PC-9 (cell line): ENCODE data around the gene SLC25A28. TPM values are rescaled to one million over a fixed set of nuclear protein-coding genes. Genes with fewer than 3 reads are reported as not detected.
"Not testable (repeated sequence)": the region's sequence is repeated elsewhere in the genome, so short reads cannot be mapped to it uniquely, and the experiment has no call there.

Experiments used
- BruUV-seq: library from RNA; stranded (reverse); fragments of 400-500 nt; replicated peaks from 2 replicates; lab custom pipeline; 2021; lab: Mats Ljungman, UMichigan
- CTCF ChIA-PET: fragments of 300-600 bp; sonication (Branson Sonifier 250); formaldehyde crosslinking; loops from one replicate; lab custom pipeline; 2022; ENCODE audit warnings: antibody characterized with exemption; lab: Charles Lee
- POLR2A ChIA-PET: fragments of 300-600 bp; sonication (Branson Sonifier 250); formaldehyde crosslinking; loops from one replicate; lab custom pipeline; 2022; ENCODE audit warnings: antibody characterized with exemption; ENCODE audit not compliant: unreplicated experiment; lab: Charles Lee
- DNase-seq, 2 experiments: peaks; one replicate each; pipeline versions ENCODE4 v3.0.0 to v3.0.0-alpha.2; 2015 to 2022; ENCODE audit warnings: mixed read lengths in 1 of 2
- H2AFZ ChIP-seq: fragments of 200-600 bp; sonication (generic); 2 replicates; pipeline ENCODE4 v1.8.1; 2017; ENCODE audit warnings: antibody characterized with exemption
- H3F3A ChIP-seq: fragments of 200-600 bp; sonication (generic); 2 replicates; pipeline ENCODE4 v1.8.1; 2017; ENCODE audit warnings: antibody characterized with exemption, mild to moderate bottlenecking, low read depth; ENCODE audit not compliant: insufficient read depth
- H3K27ac ChIP-seq: fragments of 200-600 bp; sonication (generic); 2 replicates; pipeline ENCODE4 v1.6.1; 2016; ENCODE audit warnings: mixed run types
- H3K27me3 ChIP-seq: fragments of 200-600 bp; sonication (generic); 2 replicates; pipeline ENCODE4 v1.6.1; 2016; ENCODE audit warnings: low read depth, mixed run types; ENCODE audit not compliant: insufficient read depth
- H3K36me3 ChIP-seq: fragments of 200-600 bp; sonication (generic); 2 replicates; pipeline ENCODE4 v1.6.1; 2016; ENCODE audit warnings: low read depth, mixed run types
- H3K4me1 ChIP-seq: fragments of 200-600 bp; sonication (generic); replicated peaks from 2 replicates; pipeline ENCODE4 v1.6.1; 2016; ENCODE audit warnings: mixed run types; ENCODE audit not compliant: insufficient read depth
- H3K4me2 ChIP-seq: fragments of 200-600 bp; sonication (generic); 2 replicates; pipeline ENCODE4 v1.6.1; 2017; ENCODE audit warnings: mixed run types
- H3K4me3 ChIP-seq: fragments of 200-600 bp; sonication (generic); 2 replicates; pipeline ENCODE4 v1.6.1; 2016; ENCODE audit warnings: mixed run types
- H3K79me2 ChIP-seq: fragments of 200-600 bp; sonication (generic); 2 replicates; pipeline ENCODE4 v1.6.1; 2017; ENCODE audit warnings: low read depth, mixed run types
- H3K9me2 ChIP-seq: fragments of 200-600 bp; sonication (generic); 2 replicates; pipeline ENCODE4 v1.8.1; 2017; ENCODE audit warnings: mild to moderate bottlenecking; ENCODE audit not compliant: insufficient read depth
- H3K9me3 ChIP-seq: fragments of 200-600 bp; sonication (generic); 2 replicates; pipeline ENCODE4 v1.8.1; 2016; ENCODE audit warnings: low read depth; ENCODE audit not compliant: insufficient read depth
- H4K20me1 ChIP-seq: fragments of 200-600 bp; sonication (generic); 2 replicates; pipeline ENCODE4 v1.8.1; 2017; ENCODE audit not compliant: insufficient read depth
- CTCF ChIP-seq: fragments of 200-600 bp; sonication (generic); conservative IDR thresholded peaks from 2 replicates; pipeline ENCODE4 v1.6.1; 2017; ENCODE audit warnings: mixed run types, antibody characterized with exemption, mild to moderate bottlenecking, moderate library complexity
- EZH2 ChIP-seq: fragments of 200-600 bp; sonication (generic); IDR thresholded peaks from 2 replicates; pipeline ENCODE4 v1.8.0; 2017; ENCODE audit warnings: antibody characterized with exemption, low read depth
- intact Hi-C: fragments of 100-400 bp; cut with micrococcal nuclease; formaldehyde crosslinking; loops from one replicate; pipeline ENCODE4 v1.10.0; 2022; ENCODE audit not compliant: unreplicated experiment
- total RNA-seq: library from RNA; stranded (reverse); gene quantifications from 2 replicates; pipeline ENCODE4 v1.2.3, GENCODE V29; 2021

Gene SLC25A28
- total RNA-seq, 1 experiment from 2014 or later: 17.6 TPM

DNA sequence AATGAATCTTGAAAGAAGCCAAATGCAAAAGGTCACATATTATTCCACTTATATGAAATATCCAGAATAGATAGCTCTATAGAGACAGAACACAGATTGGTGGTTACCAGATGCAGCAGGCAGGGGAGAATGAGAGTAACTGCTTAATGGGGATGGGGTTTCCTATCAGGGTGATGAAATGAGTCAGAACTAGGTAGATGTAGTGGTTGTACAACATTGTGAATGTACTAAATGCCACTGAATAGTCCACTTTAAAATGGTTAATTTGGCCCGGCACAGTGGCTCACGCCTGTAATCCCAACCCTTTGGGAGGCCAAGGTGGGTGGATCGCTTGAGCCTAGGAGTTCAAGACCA is 9.4 kb upstream of the SLC25A28 start:
- Histone ChIP-seq H3K27ac (no peak overlapping the region), H3K36me3 (no peaks in the 10 kb centered on the region), H2AFZ (no peak overlapping the region), H3K9me3 (no peaks in the 10 kb centered on the region), H3K4me3 (no peak overlapping the region), H4K20me1 (no peaks in the 10 kb centered on the region), H3K27me3 (no peaks in the 10 kb centered on the region), H3K4me2 (no peak overlapping the region), H3K4me1 (no peaks in the 10 kb centered on the region), H3K79me2 (no peaks in the 10 kb centered on the region), H3K9me2 (no peaks in the 10 kb centered on the region), H3F3A (no peaks in the 10 kb centered on the region)
- no peak for DNase-seq
- intact Hi-C loops: no loop called here
- ChIA-PET POLR2A (no interaction called here), CTCF (no interaction called here)
- TF ChIP-seq EZH2 (no peak), CTCF (no peak)
- BruUV-seq: no TSS peak

DNA sequence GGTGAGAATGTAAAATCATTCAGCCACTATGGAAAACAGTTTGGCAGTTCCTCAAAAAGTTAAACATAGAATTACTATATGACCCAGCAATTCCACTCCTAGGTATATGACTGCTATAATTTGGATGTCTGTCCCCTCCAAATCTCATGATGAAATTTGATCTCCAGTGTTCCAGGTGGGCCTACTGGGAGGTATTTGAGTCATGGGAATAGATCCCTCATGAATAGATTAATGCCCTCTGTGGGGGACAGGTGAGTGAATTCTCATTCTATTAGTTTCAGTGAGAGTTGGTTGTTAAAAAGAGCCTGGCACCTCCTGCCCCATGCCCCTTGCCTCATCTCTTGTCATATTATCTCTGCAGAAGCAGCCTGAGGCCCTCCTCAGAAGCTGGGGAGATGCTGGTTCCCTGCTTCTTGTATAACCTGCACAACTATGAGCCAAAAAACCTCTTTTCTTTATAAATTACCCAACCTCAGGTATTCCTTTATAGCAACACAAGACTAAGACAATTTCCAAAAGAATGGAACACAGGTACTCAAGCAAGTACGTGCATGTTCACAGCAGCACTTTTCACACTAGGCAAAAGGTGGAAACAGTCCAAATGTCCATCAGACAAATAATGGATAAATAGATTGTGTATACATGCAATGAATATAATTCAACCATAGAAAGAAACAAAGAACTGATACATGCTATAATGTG is 8.8 kb upstream of the SLC25A28 start:
- TF ChIP-seq CTCF: no peak
- no peak for TF ChIP-seq EZH2
- Histone ChIP-seq H2AFZ (no peak overlapping the region), H3K27ac (no peak overlapping the region), H3K4me3 (no peak overlapping the region), H3K79me2 (no peaks in the 10 kb centered on the region), H4K20me1 (no peaks in the 10 kb centered on the region), H3F3A (no peaks in the 10 kb centered on the region), H3K9me2 (no peaks in the 10 kb centered on the region), H3K4me1 (no peaks in the 10 kb centered on the region), H3K27me3 (no peaks in the 10 kb centered on the region), H3K9me3 (no peaks in the 10 kb centered on the region), H3K4me2 (no peak overlapping the region), H3K36me3 (no peaks in the 10 kb centered on the region)
- BruUV-seq: no TSS peak
- intact Hi-C loops: no loop called here
- POLR2A ChIA-PET: no interaction called here
- no peak for DNase-seq
- CTCF ChIA-PET: no interaction called here

GRCh38 chr10:99625124-99625523 is 4.9 kb upstream of the SLC25A28 start:
- H4K20me1 ChIP-seq, H3K9me3 ChIP-seq, BruUV-seq, H3K27me3 ChIP-seq, H3F3A ChIP-seq, H2AFZ ChIP-seq, POLR2A ChIA-PET, H3K36me3 ChIP-seq, CTCF ChIA-PET, DNase-seq, H3K27ac ChIP-seq, H3K79me2 ChIP-seq, H3K4me3 ChIP-seq, H3K4me2 ChIP-seq, intact Hi-C loops, H3K9me2 ChIP-seq: not testable (repeated sequence)
- peaks cover 12% of the 10 kb centered on the region for H3K4me1 ChIP-seq

DNA sequence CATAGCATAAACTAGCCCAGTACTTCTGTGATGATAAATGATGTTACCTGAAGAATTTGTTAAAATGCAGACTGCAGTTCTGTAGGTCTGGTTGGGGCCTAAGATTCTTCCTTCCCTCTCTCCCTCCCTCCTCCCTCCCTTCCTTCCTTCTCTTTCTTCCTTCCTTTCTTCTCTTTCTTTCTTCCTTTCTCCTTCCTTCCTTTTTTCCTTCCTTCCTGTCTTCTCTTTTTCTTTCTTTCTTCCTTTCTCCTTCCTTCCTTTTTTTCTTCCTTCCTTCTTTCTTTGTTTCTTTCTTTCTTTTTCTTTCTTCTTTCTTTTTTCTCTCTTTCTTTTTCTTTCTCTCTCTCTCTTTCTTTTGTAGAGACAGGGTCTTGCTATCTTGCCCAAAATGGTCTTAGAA is 3.7 kb upstream of the SLC25A28 start:
- Histone ChIP-seq H3K79me2 (peaks cover 10% of the 10 kb centered on the region), H3K4me1 (peaks cover 12% of the 10 kb centered on the region), H3K27me3 (no peaks in the 10 kb centered on the region), H4K20me1 (no peaks in the 10 kb centered on the region), H3K36me3 (no peaks in the 10 kb centered on the region), H3K27ac (no peak overlapping the region), H3K4me3 (no peak overlapping the region), H3K9me3 (no peaks in the 10 kb centered on the region), H3K4me2 (no peak overlapping the region), H2AFZ (no peak overlapping the region), H3K9me2 (no peaks in the 10 kb centered on the region), H3F3A (peaks cover 10% of the 10 kb centered on the region; the same call in 1 of the 2 replicates)
- CTCF ChIA-PET: no interaction called here
- TF ChIP-seq EZH2 (no peak), CTCF (no peak)
- no peak for DNase-seq
- intact Hi-C loops: no loop called here
- POLR2A ChIA-PET: no interaction called here
- BruUV-seq: no TSS peak
